Measurements from ENCODE around the gene NAALADL2. TPM values are rescaled to one million over a fixed set of nuclear protein-coding genes. Genes with fewer than 3 reads are reported as not detected.

Gene NAALADL2
- total RNA-seq, 1 experiment from 2014 or later: 1.6 TPM

GRCh38 chr3:175211466-175211865 lies 352.3 kb downstream of the NAALADL2 start:
- Histone ChIP-seq H4K20me1 (ENCODE audit: control insufficient read depth, insufficient read depth, insufficient read length) (no peaks in the 10 kb centered on the region), H2AK5ac (ENCODE audit: insufficient read length, low read length) (no peak overlapping the region), H3K23me2 (ENCODE audit: insufficient read length, low read depth, low read length, poor library complexity, severe bottlenecking) (no peaks in the 10 kb centered on the region), H3K56ac (ENCODE audit: insufficient read length, low read depth, low read length) (no peak overlapping the region), H2BK5ac (ENCODE audit: insufficient read length, low read length) (no peak overlapping the region), H2AFZ (ENCODE audit: low read length) (no peak overlapping the region), H3K4me2 (ENCODE audit: insufficient read depth, insufficient read length, low read length) (no peak overlapping the region), H3K79me2 (ENCODE audit: insufficient read depth, low read length) (no peaks in the 10 kb centered on the region), H3K9ac (ENCODE audit: extremely low read depth, insufficient read length, low read length) (no peak overlapping the region), H2BK20ac (ENCODE audit: low read depth, low read length, poor library complexity, severe bottlenecking) (no peak overlapping the region), H4K91ac (ENCODE audit: insufficient read length, low read depth, low read length) (no peak overlapping the region), H3K9me3 (ENCODE audit: control insufficient read depth, low read depth, low read length) (no peaks in the 10 kb centered on the region), H4K8ac (replicated peaks; ENCODE audit: insufficient read length, low read depth, low read length) (no peak overlapping the region), H3K23ac (ENCODE audit: insufficient read length, low read depth, low read length) (no peak overlapping the region), H3K14ac (ENCODE audit: insufficient read depth, low read length) (no peak overlapping the region), H3T11ph (ENCODE audit: low read length) (no peak overlapping the region), H3K27me3 (ENCODE audit: insufficient read depth, low read length) (no peaks in the 10 kb centered on the region), H2BK15ac (ENCODE audit: low read depth, low read length) (no peak overlapping the region), H3K4ac (ENCODE audit: low read depth, low read length) (no peak overlapping the region), H2BK120ac (ENCODE audit: low read depth, low read length, poor library complexity, severe bottlenecking) (no peak overlapping the region), H3K4me1 (ENCODE audit: insufficient read depth, low read length) (no peaks in the 10 kb centered on the region), H3K27ac (ENCODE audit: insufficient read length, low read depth, low read length) (no peak overlapping the region), H2BK12ac (ENCODE audit: insufficient read length, low read depth, low read length) (no peak overlapping the region), H4K5ac (ENCODE audit: insufficient read length, low read depth, low read length) (no peak overlapping the region), H3K79me1 (ENCODE audit: insufficient read depth, low read depth, low read length, poor library complexity, severe bottlenecking) (no peaks in the 10 kb centered on the region), H3K18ac (ENCODE audit: insufficient read length, low read depth, low read length) (no peak overlapping the region)
- no peak for DNase-seq
- no peak for TF ChIP-seq CTCF (conservative IDR thresholded peaks at IDR 0.05)
- Mint-ChIP-seq H3K36me3 (ENCODE audit: insufficient read depth in 1 of 3, low read depth in 3 of 3) (no peaks in the 10 kb centered on the region), H3K27me3 (ENCODE audit: low read depth) (no peaks in the 10 kb centered on the region), H3K4me1 (peaks cover 10% of the 10 kb centered on the region in 2 experiments), H3K4me3 (no peak overlapping the region), H3K9me3 (no peaks in the 10 kb centered on the region), H3K27ac (no peak overlapping the region)
- WGBS (ENCODE audit: extremely low coverage, insufficient read length, low lambda C conversion rate): no CpG with 5 or more reads among the region's 2 CpGs

Data from H9 (cell line).